Testis (tissue), 3 donors: ENCODE results near the gene IGF1R. TPM values are rescaled to one million over a fixed set of nuclear protein-coding genes. Genes with fewer than 3 reads are reported as not detected.

Source experiments
- DNase-seq: peaks from one replicate; pipeline ENCODE4 v3.0.0-alpha.2; 2019
- H3K27ac ChIP-seq, 2 donors: fragments of 200-600 bp; sonication (generic); one replicate each; pipeline ENCODE4 v1.5.1; 2019
- H3K27me3 ChIP-seq: fragments of 200-600 bp; sonication (generic); one replicate; pipeline ENCODE4 v1.5.1; 2019
- H3K36me3 ChIP-seq: fragments of 200-600 bp; sonication (generic); one replicate; pipeline ENCODE4 v1.5.1; 2017; ENCODE audit warnings: low read depth; ENCODE audit errors: missing control alignments
- H3K4me1 ChIP-seq: fragments of 200-600 bp; sonication (generic); one replicate; pipeline ENCODE4 v1.5.1; 2019
- H3K4me3 ChIP-seq, 2 donors: fragments of 200-600 bp; sonication (generic); one replicate each; pipeline ENCODE4 v1.5.1; 2017 to 2019
- H3K9me3 ChIP-seq: fragments of 200-600 bp; sonication (generic); one replicate; pipeline ENCODE4 v1.5.1; 2017
- POLR2A ChIP-seq: fragments of 450-650 bp; IDR thresholded peaks from one replicate; pipeline ENCODE4 v1.6.1; 2017; ENCODE audit warnings: antibody characterized with exemption, mild to moderate bottlenecking, moderate library complexity
- WGBS, 2 donors: methylation state at CpG; one replicate each; pipeline ENCODE4 v1.1.5; 2018; 5-methylcytosine and 5-hydroxymethylcytosine counted together
- intact Hi-C: fragments of 100-400 bp; cut with DNase I; formaldehyde crosslinking; loops from one replicate; pipeline ENCODE4 v1.15.1; 2023; ENCODE audit warnings: low total_unique reads
- polyA plus RNA-seq: library from polyadenylated mRNA; stranded (reverse); fragments of 350-450 nt; fragmentation: Illumina TruSeq; extraction: RNeasy Lipid Tissue Mini Kit (QIAGEN cat#74804); gene quantifications from one replicate; pipeline ENCODE4 v1.2.3, GENCODE V29; 2014; ENCODE audit warnings: low read depth, low replicate concordance; ENCODE audit not compliant: insufficient read depth
- total RNA-seq, 2 donors: library from RNA; depleted of rRNA; stranded (reverse); fragments of >200 nt; gene quantifications; one replicate each; pipeline ENCODE4 v1.2.3, GENCODE V29; 2016
- TF ChIP-seq, protein P1 (sequence below), 3 experiments: fragments of 450-650 bp in 2 of 3; fragments of 200-600 bp in 1 of 3; sonication (generic) in 1 of 3; IDR thresholded peaks; one replicate each; pipeline ENCODE4 v1.5.1; 2016 to 2019; ENCODE audit warnings: antibody characterized with exemption in 3 of 3, mild to moderate bottlenecking in 2 of 3, moderate library complexity in 1 of 3

IGF1R gene
- total and polyA plus RNA-seq, 3 donors from 2014 or later: 25.8 to 172 (median 157) TPM

- WGBS, 2 donors: 79 to 96% methylated on average over 4 of the region's 4 CpGs
- H3K4me3 ChIP-seq: no peak overlapping the region
- intact Hi-C loops: no loop called here
- TF ChIP-seq POLR2A: no peak
- TF ChIP-seq, protein P1, sequence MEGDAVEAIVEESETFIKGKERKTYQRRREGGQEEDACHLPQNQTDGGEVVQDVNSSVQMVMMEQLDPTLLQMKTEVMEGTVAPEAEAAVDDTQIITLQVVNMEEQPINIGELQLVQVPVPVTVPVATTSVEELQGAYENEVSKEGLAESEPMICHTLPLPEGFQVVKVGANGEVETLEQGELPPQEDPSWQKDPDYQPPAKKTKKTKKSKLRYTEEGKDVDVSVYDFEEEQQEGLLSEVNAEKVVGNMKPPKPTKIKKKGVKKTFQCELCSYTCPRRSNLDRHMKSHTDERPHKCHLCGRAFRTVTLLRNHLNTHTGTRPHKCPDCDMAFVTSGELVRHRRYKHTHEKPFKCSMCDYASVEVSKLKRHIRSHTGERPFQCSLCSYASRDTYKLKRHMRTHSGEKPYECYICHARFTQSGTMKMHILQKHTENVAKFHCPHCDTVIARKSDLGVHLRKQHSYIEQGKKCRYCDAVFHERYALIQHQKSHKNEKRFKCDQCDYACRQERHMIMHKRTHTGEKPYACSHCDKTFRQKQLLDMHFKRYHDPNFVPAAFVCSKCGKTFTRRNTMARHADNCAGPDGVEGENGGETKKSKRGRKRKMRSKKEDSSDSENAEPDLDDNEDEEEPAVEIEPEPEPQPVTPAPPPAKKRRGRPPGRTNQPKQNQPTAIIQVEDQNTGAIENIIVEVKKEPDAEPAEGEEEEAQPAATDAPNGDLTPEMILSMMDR (IDR thresholded peaks at IDR 0.05): no peak
- H3K36me3 ChIP-seq: no peaks in the 10 kb centered on the region
- no peaks in the 10 kb centered on the region for H3K4me1 ChIP-seq
- DNase-seq: no peak
- H3K9me3 ChIP-seq: no peaks in the 10 kb centered on the region
- H3K27ac ChIP-seq: no peak overlapping the region
- no peaks in the 10 kb centered on the region for H3K27me3 ChIP-seq
Measured at GRCh38 chr15:98938105-98938417, 289.7 kb downstream of the IGF1R start.

DNA sequence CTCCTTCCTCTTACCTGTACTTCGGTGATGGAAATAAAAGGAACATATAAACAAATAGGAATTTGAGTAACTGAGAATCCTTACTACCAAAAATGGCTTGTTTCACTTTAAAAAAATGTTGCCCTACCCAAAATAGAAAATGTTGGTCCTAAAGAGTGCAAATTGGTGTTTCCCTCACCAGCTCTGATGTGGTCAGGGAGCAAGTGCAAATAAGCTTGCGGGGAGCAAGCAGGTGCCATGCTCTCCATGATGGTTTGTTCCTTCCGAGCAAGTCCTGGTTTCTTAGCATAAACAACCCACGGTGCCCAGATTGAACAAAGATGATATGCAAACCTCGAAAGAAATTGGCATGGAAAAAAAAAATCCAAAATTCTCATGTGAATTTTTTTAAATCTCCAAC, 290.5 kb downstream of the IGF1R start:
- H3K9me3 ChIP-seq: no peaks in the 10 kb centered on the region
- H3K4me1 ChIP-seq: no peaks in the 10 kb centered on the region
- intact Hi-C loops: no loop called here
- DNase-seq: no peak
- no peak overlapping the region for H3K4me3 ChIP-seq
- WGBS, 2 donors: 93 to 95% methylated on average over 5 of the region's 5 CpGs
- H3K27me3 ChIP-seq: no peaks in the 10 kb centered on the region
- no peak overlapping the region for H3K27ac ChIP-seq
- no peaks in the 10 kb centered on the region for H3K36me3 ChIP-seq
- TF ChIP-seq POLR2A: no peak
- TF ChIP-seq, protein P1 (IDR thresholded peaks at IDR 0.05): no peak

DNA sequence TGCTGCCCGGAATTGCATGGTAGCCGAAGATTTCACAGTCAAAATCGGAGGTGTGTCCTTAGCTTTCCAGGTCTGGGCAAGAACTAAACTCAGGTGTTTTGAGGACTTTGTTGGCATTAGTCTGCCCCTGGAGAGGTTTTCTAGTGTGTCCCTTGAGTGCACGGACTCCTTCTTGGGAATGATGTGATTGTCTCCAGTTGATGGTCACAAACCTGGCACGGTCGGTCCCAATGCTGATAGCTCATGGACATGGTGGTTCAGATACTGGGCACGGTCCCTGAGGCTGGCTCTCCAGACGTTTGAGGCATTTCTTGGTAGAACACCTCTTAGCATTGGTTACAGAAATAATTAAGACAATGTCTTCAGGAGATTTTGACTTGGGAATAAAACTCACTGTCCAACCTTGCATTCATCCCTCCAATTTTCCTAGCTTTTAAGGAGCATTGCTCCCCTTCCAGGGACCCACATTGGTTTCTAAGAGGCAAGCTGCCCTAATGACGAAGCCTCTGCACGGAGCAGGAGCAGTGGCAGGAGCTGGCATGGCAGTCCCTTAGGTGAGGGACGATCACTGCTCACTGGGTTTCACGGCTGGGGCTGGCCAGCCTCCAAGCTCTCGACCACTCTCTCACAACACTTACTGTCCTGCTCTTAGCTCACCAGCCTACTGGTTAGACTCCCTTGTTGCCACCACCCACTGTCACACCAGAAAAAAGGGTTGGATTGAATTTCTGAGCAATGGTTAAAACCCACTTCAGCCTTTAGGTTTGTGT, 291.2 kb downstream of the IGF1R start:
- WGBS, 2 donors: 85 to 86% methylated on average over 10 to 13 of the region's 13 CpGs
- intact Hi-C loops: no loop called here
- H3K36me3 ChIP-seq: no peaks in the 10 kb centered on the region
- TF ChIP-seq, protein P1 (IDR thresholded peaks at IDR 0.05): no peak
- TF ChIP-seq POLR2A: no peak
- H3K9me3 ChIP-seq: no peaks in the 10 kb centered on the region
- no peak for DNase-seq
- H3K4me3 ChIP-seq: no peak overlapping the region
- no peak overlapping the region for H3K27ac ChIP-seq
- H3K4me1 ChIP-seq: no peaks in the 10 kb centered on the region
- no peaks in the 10 kb centered on the region for H3K27me3 ChIP-seq

GRCh38 chr15:98941595-98942255, 293.4 kb downstream of the IGF1R start:
- no peak for DNase-seq
- Histone ChIP-seq H3K4me3 (no peak overlapping the region), H3K27me3 (no peaks in the 10 kb centered on the region), H3K27ac (no peak overlapping the region), H3K9me3 (no peaks in the 10 kb centered on the region), H3K4me1 (no peaks in the 10 kb centered on the region), H3K36me3 (no peaks in the 10 kb centered on the region)
- TF ChIP-seq, protein P1 (IDR thresholded peaks at IDR 0.05): no peak
- no peak for TF ChIP-seq POLR2A
- intact Hi-C loops: no loop called here
- WGBS, 2 donors: 92% methylated on average over 5 of the region's 5 CpGs

DNA sequence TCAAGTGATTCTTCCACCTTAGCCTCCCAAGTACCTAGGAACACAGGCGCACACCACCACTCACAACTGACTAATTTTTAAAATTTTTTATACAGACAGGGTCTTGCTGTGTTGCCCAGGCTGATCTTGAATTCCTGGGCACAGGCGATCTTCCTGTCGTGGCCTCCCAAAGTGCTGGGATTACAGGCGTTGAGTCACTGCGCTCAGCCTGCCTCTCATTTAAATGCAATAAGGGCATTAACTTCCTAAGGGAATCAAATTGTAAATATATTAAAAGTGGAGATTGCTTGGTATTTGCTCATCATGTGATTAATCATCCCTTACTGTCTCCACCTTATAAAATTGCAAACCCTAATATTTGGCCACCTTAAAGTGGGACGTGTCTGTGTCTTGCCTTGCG, 294.1 kb downstream of the IGF1R start:
- intact Hi-C loops: no loop called here
- no peak for DNase-seq
- Histone ChIP-seq H3K4me3 (no peak overlapping the region), H3K27ac (no peak overlapping the region), H3K27me3 (no peaks in the 10 kb centered on the region), H3K36me3 (no peaks in the 10 kb centered on the region), H3K9me3 (no peaks in the 10 kb centered on the region), H3K4me1 (no peaks in the 10 kb centered on the region)
- 93 to 96% methylated on average over 7 of the region's 7 CpGs for whole genome bisulfite sequencing, 2 donors
- TF ChIP-seq, protein P1 (IDR thresholded peaks at IDR 0.05): no peak
- TF ChIP-seq POLR2A: no peak
